ENCODE measurements around the gene SEPHS2.

SEPHS2 gene

GRCh38 chr16:30416624-30417528 is 28.8 kb downstream of the SEPHS2 start:
- peak overlapping the region; percentile 31 for H3K4me3 ChIP-seq (ENCODE audit: control insufficient read depth, low read depth, low read length)
- TF ChIP-seq CTCF (conservative IDR thresholded peaks at IDR 0.05; ENCODE audit: control insufficient read depth, insufficient read depth, low read depth, low read length) = no peak
- DNase-seq (ENCODE audit: low read depth) = no peak

GRCh38 chr16:30416047-30416603 is 29.5 kb downstream of the SEPHS2 start:
- TF ChIP-seq CTCF (conservative IDR thresholded peaks at IDR 0.05; ENCODE audit: control insufficient read depth, insufficient read depth, low read depth, low read length) = no peak
- DNase-seq (ENCODE audit: low read depth) = no peak

GRCh38 chr16:30414159-30414558 is 31.5 kb downstream of the SEPHS2 start:
- no peak for TF ChIP-seq CTCF (conservative IDR thresholded peaks at IDR 0.05; ENCODE audit: control insufficient read depth, insufficient read depth, low read depth, low read length)

More at GRCh38 chr16:30416047-30416603, 29.5 kb downstream of the SEPHS2 start:
- H3K4me3 ChIP-seq (ENCODE audit: control insufficient read depth, low read depth, low read length) = no peak overlapping the region

DNA sequence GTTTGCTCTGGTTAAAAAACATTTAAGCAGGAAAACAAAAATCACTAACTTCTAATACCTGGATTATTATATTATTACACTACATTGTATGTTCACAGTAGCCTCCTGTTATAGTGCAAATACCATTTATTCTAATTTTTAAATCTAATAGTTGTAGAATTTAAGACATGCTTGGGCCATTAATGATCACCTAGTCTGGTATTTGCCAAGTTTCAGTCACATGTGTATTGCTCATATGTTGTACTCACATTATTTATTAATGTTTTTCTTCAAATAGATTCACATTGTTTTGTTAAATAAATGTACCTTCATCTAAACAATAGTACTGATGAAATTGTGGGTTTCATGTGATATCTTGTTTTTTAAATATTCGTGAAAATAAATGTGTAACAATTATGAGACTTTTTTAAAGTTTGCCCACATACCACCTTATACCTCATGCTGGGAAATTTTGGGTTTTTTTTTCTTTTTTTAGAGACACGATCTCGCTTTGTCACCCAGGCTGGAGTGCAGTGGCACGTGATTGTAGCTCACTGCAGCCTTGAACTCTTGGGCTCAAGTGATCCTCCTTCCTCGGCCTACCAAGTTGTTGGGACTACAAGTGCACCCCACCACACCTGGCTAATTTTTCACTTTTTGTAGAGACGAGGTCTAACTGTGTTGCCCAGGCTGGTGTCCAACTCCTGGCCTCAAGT is 32.4 kb downstream of the SEPHS2 start:
- DNase-seq (ENCODE audit: low read depth) = no peak
- no peak overlapping the region for H3K4me3 ChIP-seq (ENCODE audit: control insufficient read depth, low read depth, low read length)
- TF ChIP-seq CTCF (conservative IDR thresholded peaks at IDR 0.05; ENCODE audit: control insufficient read depth, insufficient read depth, low read depth, low read length) = no peak

More at GRCh38 chr16:30414159-30414558, 31.5 kb downstream of the SEPHS2 start:
- H3K4me3 ChIP-seq (ENCODE audit: control insufficient read depth, low read depth, low read length) = no peak overlapping the region
- no peak for DNase-seq (ENCODE audit: low read depth)

DNA sequence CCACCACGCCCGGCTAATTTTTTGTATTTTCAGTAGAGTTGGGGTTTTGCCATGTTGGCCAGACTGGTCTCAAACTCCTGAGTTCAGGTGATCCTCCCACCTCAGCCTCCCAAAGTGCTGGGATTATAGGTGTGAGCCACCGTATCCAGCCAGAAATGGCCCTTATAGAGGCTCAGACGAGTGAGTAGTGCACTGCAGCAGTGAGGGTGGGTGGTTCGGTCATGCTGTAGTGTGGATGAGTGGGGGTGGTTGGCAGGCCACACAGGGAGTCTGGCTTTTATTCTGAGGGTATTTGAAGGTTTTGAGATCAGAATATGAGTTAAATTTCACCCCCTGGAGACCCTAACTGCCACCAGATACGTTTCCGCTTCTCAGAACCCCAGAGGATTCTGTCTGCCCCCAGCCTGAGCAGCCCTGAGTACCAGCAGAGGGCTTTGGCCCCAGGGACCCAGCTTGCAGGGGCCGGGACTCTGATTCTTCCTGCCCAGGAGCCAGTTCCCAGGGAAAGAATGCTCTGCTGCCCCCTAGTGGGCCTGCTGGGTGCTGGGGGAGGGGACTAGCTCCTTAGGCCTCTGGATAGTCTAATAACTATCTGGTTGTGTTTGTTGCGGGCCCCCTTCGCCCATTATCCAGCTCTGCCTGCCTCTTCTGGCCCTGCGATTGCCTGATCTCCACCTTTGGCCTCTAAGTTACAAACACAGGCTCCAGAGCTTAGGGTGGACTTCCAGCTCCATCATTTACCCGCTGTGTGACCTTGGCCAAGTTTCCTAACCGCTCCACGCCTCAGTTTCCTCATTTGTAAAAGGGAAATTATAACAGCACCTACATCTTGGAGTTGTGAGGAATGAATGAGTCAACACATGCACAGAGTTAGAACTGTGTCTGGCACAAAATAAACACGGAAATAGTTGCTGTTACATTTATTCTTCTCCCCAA is 36.3 kb downstream of the SEPHS2 start:
- TF ChIP-seq CTCF (conservative IDR thresholded peaks at IDR 0.05; ENCODE audit: control insufficient read depth, insufficient read depth, low read depth, low read length) = peak; percentile 94
- H3K4me3 ChIP-seq (ENCODE audit: control insufficient read depth, low read depth, low read length) = no peak overlapping the region
- peak; percentile 81 for DNase-seq (ENCODE audit: low read depth)
